ENCODE data around the gene U2SURP. TPM values are rescaled to one million over a fixed set of nuclear protein-coding genes. Genes with fewer than 3 reads are reported as not detected.
"Not testable (repeated sequence)": the region's sequence is repeated elsewhere in the genome, so short reads cannot be mapped to it uniquely, and the experiment has no call there.

The U2SURP gene
- total RNA-seq, 4 donors from 2014 or later = 36.7 to 180 (median 79.3) TPM

DNA sequence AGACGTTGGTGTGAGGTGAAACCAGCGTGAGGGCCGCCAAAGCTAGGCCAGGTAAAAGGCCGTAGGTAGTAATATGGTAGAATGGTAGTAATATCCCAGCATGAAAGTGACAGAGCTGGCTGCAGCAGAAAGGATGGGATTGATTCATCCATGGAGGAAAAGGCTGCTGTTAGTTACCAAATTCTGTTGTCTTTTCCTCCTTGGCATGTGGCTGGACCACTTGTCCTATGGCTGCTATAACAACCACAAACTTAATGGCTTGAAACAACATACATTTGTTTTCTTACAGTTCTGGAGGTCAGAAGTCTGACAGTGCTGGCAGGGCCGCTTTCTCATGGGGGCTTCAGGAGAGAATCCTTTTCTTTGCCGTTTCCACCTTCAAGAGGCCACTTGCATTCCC is 70.4 kb downstream of the U2SURP start:
- Histone ChIP-seq H3K9me3 (no peaks in the 10 kb centered on the region), H3K27me3 (no peaks in the 10 kb centered on the region), H3K36me3 (no peaks in the 10 kb centered on the region), H3K27ac (peak overlapping the region in 3 of 4 donors; percentile 2 to 57 (median 33)), H3K4me3 (no peak overlapping the region), H3K4me1 (peaks cover 0 to 13% (median 8%) of the 10 kb centered on the region in 4 donors)
- WGBS, 2 donors (ENCODE audit: low coverage in 1 of 2) = 91 to 96% methylated on average over 4 to 6 of the region's 6 CpGs
- in situ Hi-C loops (cut with MboI; ENCODE audit: low pct_ligation_motif_present in 1 of 4, low pct_unique_long_range_greater_than_20kb in 1 of 4, low sequenced_read_pairs in 3 of 4) (no loop called here), intact Hi-C loops (cut with DNase I; ENCODE audit: low total_unique reads) (no loop called here)
- no peak for DNase-seq
- TF ChIP-seq POLR2A (IDR thresholded peaks at IDR 0.05) (no peak), EP300 (IDR thresholded peaks at IDR 0.05; ENCODE audit: low read depth) (no peak), POLR2AphosphoS5 (IDR thresholded peaks at IDR 0.05) (no peak)
- TF ChIP-seq, protein P1, sequence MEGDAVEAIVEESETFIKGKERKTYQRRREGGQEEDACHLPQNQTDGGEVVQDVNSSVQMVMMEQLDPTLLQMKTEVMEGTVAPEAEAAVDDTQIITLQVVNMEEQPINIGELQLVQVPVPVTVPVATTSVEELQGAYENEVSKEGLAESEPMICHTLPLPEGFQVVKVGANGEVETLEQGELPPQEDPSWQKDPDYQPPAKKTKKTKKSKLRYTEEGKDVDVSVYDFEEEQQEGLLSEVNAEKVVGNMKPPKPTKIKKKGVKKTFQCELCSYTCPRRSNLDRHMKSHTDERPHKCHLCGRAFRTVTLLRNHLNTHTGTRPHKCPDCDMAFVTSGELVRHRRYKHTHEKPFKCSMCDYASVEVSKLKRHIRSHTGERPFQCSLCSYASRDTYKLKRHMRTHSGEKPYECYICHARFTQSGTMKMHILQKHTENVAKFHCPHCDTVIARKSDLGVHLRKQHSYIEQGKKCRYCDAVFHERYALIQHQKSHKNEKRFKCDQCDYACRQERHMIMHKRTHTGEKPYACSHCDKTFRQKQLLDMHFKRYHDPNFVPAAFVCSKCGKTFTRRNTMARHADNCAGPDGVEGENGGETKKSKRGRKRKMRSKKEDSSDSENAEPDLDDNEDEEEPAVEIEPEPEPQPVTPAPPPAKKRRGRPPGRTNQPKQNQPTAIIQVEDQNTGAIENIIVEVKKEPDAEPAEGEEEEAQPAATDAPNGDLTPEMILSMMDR (IDR thresholded peaks at IDR 0.05) = no peak

DNA sequence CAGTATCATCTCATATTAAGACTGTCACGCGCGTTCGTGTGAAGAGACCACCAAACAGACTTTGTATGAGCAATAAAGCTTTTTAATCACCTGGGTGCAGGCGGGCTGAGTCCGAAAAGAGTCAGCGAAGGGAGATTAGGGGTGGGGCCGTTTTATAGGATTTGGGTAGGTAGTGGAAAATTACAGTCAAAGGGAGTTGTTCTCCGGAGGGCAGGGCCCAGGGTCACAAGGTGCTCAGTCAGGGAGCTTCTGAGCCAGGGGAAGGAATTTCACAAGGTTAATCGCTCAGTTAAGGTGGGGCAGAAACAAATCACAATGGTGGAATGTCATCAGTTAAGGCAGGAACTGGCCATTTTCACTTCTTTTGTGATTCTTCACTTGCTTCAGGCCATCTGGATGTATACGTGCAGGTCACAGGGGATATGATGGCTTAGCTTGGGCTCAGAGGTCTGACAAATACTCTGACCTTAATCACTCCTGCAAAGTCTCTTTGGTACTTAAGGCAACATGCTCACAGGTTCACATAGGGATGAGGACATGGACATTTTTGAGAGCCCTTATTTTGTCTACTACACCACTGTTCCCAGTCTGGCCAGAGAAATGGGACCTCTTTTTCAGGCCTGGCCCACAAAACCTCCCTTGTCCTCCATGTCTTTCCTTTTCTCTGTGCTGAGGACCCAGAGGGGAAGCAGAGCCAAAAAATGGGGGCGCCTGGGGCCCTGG is 71.1 kb downstream of the U2SURP start:
- DNase-seq = peak; percentile 25
- H3K36me3 ChIP-seq; H3K27me3 ChIP-seq; H3K9me3 ChIP-seq; in situ Hi-C loops (cut with MboI; ENCODE audit: low pct_ligation_motif_present in 1 of 4, low pct_unique_long_range_greater_than_20kb in 1 of 4, low sequenced_read_pairs in 3 of 4); intact Hi-C loops (cut with DNase I; ENCODE audit: low total_unique reads); H3K4me3 ChIP-seq: not testable (repeated sequence)
- H3K27ac ChIP-seq = peak overlapping the region in 3 of 4 donors; percentile 2 to 57 (median 33)
- H3K4me1 ChIP-seq = peaks cover 0 to 13% (median 8%) of the 10 kb centered on the region in 4 donors
- 77 to 84% methylated on average over 9 to 12 of the region's 12 CpGs for WGBS, 2 donors (ENCODE audit: low coverage in 1 of 2)

DNA sequence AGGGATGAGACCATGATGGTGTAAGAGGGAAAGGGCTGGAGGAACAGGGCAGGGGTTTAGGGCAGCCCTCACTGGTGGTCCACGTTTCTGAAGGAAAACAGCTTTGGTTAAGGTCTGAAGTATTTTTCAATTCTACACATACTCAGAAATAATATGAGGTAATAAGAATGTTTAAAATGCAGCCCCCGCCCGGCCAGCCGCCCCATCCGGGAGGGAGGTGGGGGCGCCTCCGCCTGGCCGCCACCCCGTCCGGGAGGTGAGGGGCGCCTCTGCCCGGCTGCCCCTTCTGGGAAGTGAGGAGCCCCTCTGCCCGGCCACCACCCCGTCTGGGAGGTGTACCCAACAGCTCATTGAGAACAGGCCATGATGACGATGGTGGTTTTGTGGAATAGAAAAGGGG is 72.2 kb downstream of the U2SURP start:
- H3K4me3 ChIP-seq; DNase-seq; H3K9me3 ChIP-seq; H3K27me3 ChIP-seq; H3K36me3 ChIP-seq; intact Hi-C loops (cut with DNase I; ENCODE audit: low total_unique reads); H3K27ac ChIP-seq; in situ Hi-C loops (cut with MboI; ENCODE audit: low pct_ligation_motif_present in 1 of 4, low pct_unique_long_range_greater_than_20kb in 1 of 4, low sequenced_read_pairs in 3 of 4): not testable (repeated sequence)
- 92 to 95% methylated on average over 6 to 15 of the region's 15 CpGs for WGBS, 2 donors (ENCODE audit: low coverage in 1 of 2)
- H3K4me1 ChIP-seq = peaks cover 0 to 13% (median 8%) of the 10 kb centered on the region in 4 donors

DNA sequence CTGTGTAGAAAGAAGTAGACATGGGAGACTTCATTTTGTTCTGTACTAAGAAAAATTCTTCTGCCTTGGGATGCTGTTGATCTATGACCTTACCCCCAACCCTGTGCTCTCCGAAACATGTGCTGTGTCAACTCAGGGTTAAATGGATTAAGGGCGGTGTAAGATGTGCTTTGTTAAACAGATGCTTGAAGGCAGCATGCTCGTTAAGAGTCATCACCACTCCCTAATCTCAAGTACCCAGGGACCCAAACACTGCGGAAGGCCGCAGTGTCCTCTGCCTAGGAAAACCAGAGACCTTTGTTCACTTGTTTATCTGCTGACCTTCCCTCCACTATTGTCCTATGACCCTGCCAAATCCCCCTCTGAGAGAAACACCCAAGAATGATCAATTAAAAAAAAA is 72.6 kb downstream of the U2SURP start:
- H3K27me3 ChIP-seq; H3K9me3 ChIP-seq; H3K27ac ChIP-seq; H3K4me3 ChIP-seq; DNase-seq; in situ Hi-C loops (cut with MboI; ENCODE audit: low pct_ligation_motif_present in 1 of 4, low pct_unique_long_range_greater_than_20kb in 1 of 4, low sequenced_read_pairs in 3 of 4); intact Hi-C loops (cut with DNase I; ENCODE audit: low total_unique reads); H3K36me3 ChIP-seq: not testable (repeated sequence)
- H3K4me1 ChIP-seq = peaks cover 0 to 13% (median 8%) of the 10 kb centered on the region in 4 donors
- WGBS, 2 donors (ENCODE audit: low coverage in 1 of 2) = 90 to 100% methylated on average over 1 to 5 of the region's 5 CpGs

GRCh38 chr3:143078883-143079282 is 77.5 kb downstream of the U2SURP start:
- no peaks in the 10 kb centered on the region for H3K36me3 ChIP-seq
- no peaks in the 10 kb centered on the region for H3K9me3 ChIP-seq
- intact Hi-C loops (cut with DNase I; ENCODE audit: low total_unique reads) (no loop called here), in situ Hi-C loops (cut with MboI; ENCODE audit: low pct_ligation_motif_present in 1 of 4, low pct_unique_long_range_greater_than_20kb in 1 of 4, low sequenced_read_pairs in 3 of 4) (no loop called here)
- DNase-seq = no peak
- TF ChIP-seq POLR2A (IDR thresholded peaks at IDR 0.05) (no peak), EP300 (IDR thresholded peaks at IDR 0.05; ENCODE audit: low read depth) (no peak), POLR2AphosphoS5 (IDR thresholded peaks at IDR 0.05) (no peak)
- TF ChIP-seq, protein P1 (IDR thresholded peaks at IDR 0.05) = no peak
- 81 to 96% methylated on average over 2 to 4 of the region's 4 CpGs for whole genome bisulfite sequencing, 2 donors (ENCODE audit: low coverage in 1 of 2)
- H3K27ac ChIP-seq = no peak overlapping the region
- no peak overlapping the region for H3K4me3 ChIP-seq
- H3K4me1 ChIP-seq = no peaks in the 10 kb centered on the region
- no peaks in the 10 kb centered on the region for H3K27me3 ChIP-seq

- H3K36me3 ChIP-seq = no peaks in the 10 kb centered on the region
- H3K9me3 ChIP-seq = no peaks in the 10 kb centered on the region
- intact Hi-C loops (cut with DNase I; ENCODE audit: low total_unique reads) = no loop called here
- in situ Hi-C loops (cut with MboI; ENCODE audit: low pct_ligation_motif_present in 1 of 4, low pct_unique_long_range_greater_than_20kb in 1 of 4, low sequenced_read_pairs in 3 of 4) = no loop called here
- no peaks in the 10 kb centered on the region for H3K4me1 ChIP-seq
- no peak for DNase-seq
- no peak overlapping the region for H3K27ac ChIP-seq
- TF ChIP-seq EP300 (IDR thresholded peaks at IDR 0.05; ENCODE audit: low read depth) (no peak), POLR2AphosphoS5 (IDR thresholded peaks at IDR 0.05) (no peak), POLR2A (IDR thresholded peaks at IDR 0.05) (no peak)
- TF ChIP-seq, protein P1 (IDR thresholded peaks at IDR 0.05) = no peak
- 83 to 84% methylated on average over 3 to 5 of the region's 5 CpGs for WGBS, 2 donors (ENCODE audit: low coverage in 1 of 2)
- no peak overlapping the region for H3K4me3 ChIP-seq
- no peaks in the 10 kb centered on the region for H3K27me3 ChIP-seq
Measured at GRCh38 chr3:143080196-143080595, 78.8 kb downstream of the U2SURP start.
